ENCODE results near the gene RTN4RL1.

GRCh38 chr17:2035541-2036488 lies 10.7 kb upstream of the RTN4RL1 start:
- TF ChIP-seq EP300 (IDR thresholded peaks at IDR 0.05; ENCODE audit: low read length) (no peak), FOXK2 (conservative IDR thresholded peaks at IDR 0.05 in 1 of 2, IDR thresholded peaks at IDR 0.05 in 1 of 2; ENCODE audit: low read depth in 2 of 2) (no peak), ARNT (IDR thresholded peaks at IDR 0.05) (no peak), HDAC2 (IDR thresholded peaks at IDR 0.05) (no peak), PHB (CRISPR knock-in tag; IDR thresholded peaks at IDR 0.05) (no peak), CTCF (IDR thresholded peaks at IDR 0.05 in 2 of 3, conservative IDR thresholded peaks at IDR 0.05 in 1 of 3; ENCODE audit: insufficient read depth in 2 of 3, low read depth in 1 of 3, low read length in 3 of 3) (no peak)
